AG09309 (cell line): ENCODE results near the gene ADGRF1.

ENCODE experiments used
- DNase-seq: peaks from one replicate; pipeline ENCODE4 v3.0.0-alpha.2; 2010; ENCODE audit warnings: low read depth
- H3K4me3 ChIP-seq: 2 replicates; pipeline ENCODE4 v1.5.1; 2011; ENCODE audit warnings: mild to moderate bottlenecking, low read depth, low read length, moderate library complexity; ENCODE audit not compliant: control insufficient read depth
- CTCF ChIP-seq: IDR thresholded peaks from 2 replicates; pipeline ENCODE4 v1.5.1; 2011; ENCODE audit warnings: mild to moderate bottlenecking, low read depth, low read length, inconsistent platforms; ENCODE audit not compliant: insufficient read depth, control insufficient read depth; ENCODE audit errors: missing control alignments

The ADGRF1 gene

GRCh38 chr6:47026679-47027078 is 15.5 kb downstream of the ADGRF1 start:
- DNase-seq: no peak
- TF ChIP-seq CTCF: no peak
- H3K4me3 ChIP-seq: no peak overlapping the region

- no peak for TF ChIP-seq CTCF
- no peak overlapping the region for H3K4me3 ChIP-seq
- DNase-seq: no peak
Observed at GRCh38 chr6:47023573-47023972, 18.6 kb downstream of the ADGRF1 start.

- DNase-seq: no peak
- no peak for TF ChIP-seq CTCF
- H3K4me3 ChIP-seq: no peak overlapping the region
Observed at GRCh38 chr6:47022191-47022590, 19.9 kb downstream of the ADGRF1 start.

- no peak for TF ChIP-seq CTCF
- no peak for DNase-seq
- no peak overlapping the region for H3K4me3 ChIP-seq
Observed at GRCh38 chr6:47019941-47020340, 22.2 kb downstream of the ADGRF1 start.

GRCh38 chr6:47016909-47017308 is 25.2 kb downstream of the ADGRF1 start:
- no peak for DNase-seq
- no peak overlapping the region for H3K4me3 ChIP-seq
- no peak for TF ChIP-seq CTCF

GRCh38 chr6:47016261-47016660 is 25.9 kb downstream of the ADGRF1 start:
- TF ChIP-seq CTCF: no peak
- no peak overlapping the region for H3K4me3 ChIP-seq
- no peak for DNase-seq

GRCh38 chr6:47014401-47014800 is 27.7 kb downstream of the ADGRF1 start:
- H3K4me3 ChIP-seq: no peak overlapping the region
- no peak for DNase-seq
- TF ChIP-seq CTCF: no peak
